GM23248 (cell line): ENCODE measurements around the gene FBXO9. TPM values are rescaled to one million over a fixed set of nuclear protein-coding genes. Genes with fewer than 3 reads are reported as not detected.
A peak's percentile ranks its signal among the peaks of the same experiment; 100 is the strongest.

Experiments used
- DNase-seq: peaks from one replicate; pipeline ENCODE4 v3.0.0-alpha.2; 2015
- H2AFZ ChIP-seq: fragments of 200-600 bp; sonication (generic); 2 replicates; pipeline ENCODE4 v1.6.1; 2016; ENCODE audit warnings: antibody characterized with exemption
- H3F3A ChIP-seq: fragments of 200-600 bp; sonication (generic); 2 replicates; pipeline ENCODE4 v1.6.1; 2016; ENCODE audit warnings: mild to moderate bottlenecking, antibody characterized with exemption, mixed run types; ENCODE audit not compliant: insufficient read depth
- H3K27ac ChIP-seq: fragments of 200-600 bp; sonication (generic); 2 replicates; pipeline ENCODE4 v1.5.1; 2016; ENCODE audit warnings: mild to moderate bottlenecking
- H3K27me3 ChIP-seq: fragments of 200-600 bp; sonication (generic); replicated peaks from 2 replicates; pipeline ENCODE4 v1.6.1; 2016; ENCODE audit warnings: mild to moderate bottlenecking; ENCODE audit not compliant: insufficient read depth
- H3K36me3 ChIP-seq: fragments of 200-600 bp; sonication (generic); 2 replicates; pipeline ENCODE4 v1.6.1; 2016; ENCODE audit warnings: low read depth, mild to moderate bottlenecking
- H3K4me1 ChIP-seq: fragments of 200-600 bp; sonication (generic); 2 replicates; pipeline ENCODE4 v1.6.1; 2016; ENCODE audit warnings: mild to moderate bottlenecking; ENCODE audit not compliant: insufficient read depth
- H3K4me2 ChIP-seq: fragments of 200-600 bp; sonication (generic); one replicate; pipeline ENCODE4 v1.6.1; 2016; ENCODE audit warnings: mild to moderate bottlenecking; ENCODE audit not compliant: unreplicated experiment
- H3K4me3 ChIP-seq: fragments of 200-600 bp; sonication (generic); 2 replicates; pipeline ENCODE4 v1.5.1; 2016; ENCODE audit warnings: mild to moderate bottlenecking
- H3K79me2 ChIP-seq: fragments of 200-600 bp; sonication (generic); 2 replicates; pipeline ENCODE4 v1.6.1; 2016; ENCODE audit warnings: mild to moderate bottlenecking; ENCODE audit not compliant: insufficient read depth
- H3K9ac ChIP-seq: fragments of 200-600 bp; sonication (generic); 2 replicates; pipeline ENCODE4 v1.6.1; 2016; ENCODE audit warnings: mild to moderate bottlenecking
- H3K9me2 ChIP-seq: fragments of 200-600 bp; sonication (generic); 2 replicates; pipeline ENCODE4 v1.6.1; 2016; ENCODE audit warnings: mixed run types, mild to moderate bottlenecking, moderate library complexity; ENCODE audit not compliant: insufficient read depth
- H3K9me3 ChIP-seq: fragments of 200-600 bp; sonication (generic); one replicate; pipeline ENCODE4 v1.6.1; 2017; ENCODE audit warnings: low read depth
- H4K20me1 ChIP-seq: fragments of 200-600 bp; sonication (generic); 2 replicates; pipeline ENCODE4 v1.6.0; 2016; ENCODE audit not compliant: insufficient read depth
- EZH2 ChIP-seq: fragments of 200-600 bp; sonication (generic); IDR thresholded peaks from 2 replicates; pipeline ENCODE4 v1.6.1; 2018; ENCODE audit warnings: antibody characterized with exemption, mild to moderate bottlenecking; ENCODE audit not compliant: insufficient read depth, poor library complexity, severe bottlenecking
- EZH2phosphoT487 ChIP-seq: fragments of 200-600 bp; sonication (generic); IDR thresholded peaks from 2 replicates; pipeline ENCODE4 v1.6.1; 2018; ENCODE audit warnings: antibody characterized with exemption, moderate library complexity, mild to moderate bottlenecking, low read depth; ENCODE audit not compliant: insufficient read depth
- WGBS, 2 experiments: methylation state at CpG; one replicate each; pipeline ENCODE4 v1.1.6; 2015 to 2017; ENCODE audit warnings: low lambda C conversion rate in 2 of 2, low coverage in 1 of 2; ENCODE audit errors: missing lambda C conversion rate in 2 of 2; 5-methylcytosine and 5-hydroxymethylcytosine counted together
- in situ Hi-C: fragments of 300-500 bp; cut with MboI; formaldehyde crosslinking; loops from 2 replicates; pipeline ENCODE4 v1.15.0; 2020
- polyA plus RNA-seq: library from polyadenylated mRNA; unstranded; fragments of >200 nt; fragmentation: Nextera tagmentation; extraction: Ambion mirVana; gene quantifications from 2 replicates; pipeline ENCODE4 v1.2.1, GENCODE V29; 2016
- total RNA-seq: library from RNA; depleted of rRNA; stranded (reverse); fragments of >200 nt; shearing (Covaris generic); gene quantifications from 2 replicates; pipeline ENCODE4 v1.2.3, GENCODE V29; 2014

FBXO9 gene
- total and polyA plus RNA-seq, 2 experiments from 2014 or later, result 56.5 to 59.6 TPM

DNA sequence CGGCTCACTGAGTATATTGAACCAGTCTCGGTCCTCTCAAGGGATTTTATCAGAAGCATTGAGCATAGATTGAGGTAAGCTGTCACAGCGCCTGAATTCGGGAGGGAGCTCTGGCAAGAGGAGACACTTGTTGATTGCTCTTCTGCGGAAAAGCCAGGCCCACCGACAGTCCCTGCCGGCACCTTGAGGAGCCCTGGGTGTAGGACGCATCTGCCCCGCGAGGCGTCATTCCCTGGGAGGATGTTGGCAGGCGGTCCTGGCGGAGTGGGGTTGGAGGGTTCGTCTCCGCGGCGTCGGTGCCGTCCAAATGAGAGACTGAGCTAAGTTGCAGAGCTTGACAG lies 843 bp downstream of the FBXO9 start:
- H3K9me2 ChIP-seq, result no peaks in the 10 kb centered on the region
- in situ Hi-C loops, result no loop called here
- H3K36me3 ChIP-seq, result no peaks in the 10 kb centered on the region
- WGBS, 2 experiments, result 0 to 1% methylated on average over 19 of the region's 19 CpGs
- H2AFZ ChIP-seq, result peak overlapping the region; percentile 99
- H3F3A ChIP-seq, result no peaks in the 10 kb centered on the region; the same call in 1 of the 2 replicates
- peaks cover 22% of the 10 kb centered on the region for H3K4me1 ChIP-seq
- peak overlapping the region; percentile 87 for H3K9ac ChIP-seq
- no peaks in the 10 kb centered on the region for H3K27me3 ChIP-seq
- peaks cover 55% of the 10 kb centered on the region for H3K79me2 ChIP-seq
- peak overlapping the region; percentile 92 for H3K4me2 ChIP-seq
- DNase-seq, result peak; percentile 80
- peak overlapping the region; percentile 65 for H3K27ac ChIP-seq
- TF ChIP-seq EZH2phosphoT487 (no peak), EZH2 (no peak)
- no peaks in the 10 kb centered on the region for H3K9me3 ChIP-seq
- H3K4me3 ChIP-seq, result peak overlapping the region; percentile 85
- no peaks in the 10 kb centered on the region for H4K20me1 ChIP-seq

DNA sequence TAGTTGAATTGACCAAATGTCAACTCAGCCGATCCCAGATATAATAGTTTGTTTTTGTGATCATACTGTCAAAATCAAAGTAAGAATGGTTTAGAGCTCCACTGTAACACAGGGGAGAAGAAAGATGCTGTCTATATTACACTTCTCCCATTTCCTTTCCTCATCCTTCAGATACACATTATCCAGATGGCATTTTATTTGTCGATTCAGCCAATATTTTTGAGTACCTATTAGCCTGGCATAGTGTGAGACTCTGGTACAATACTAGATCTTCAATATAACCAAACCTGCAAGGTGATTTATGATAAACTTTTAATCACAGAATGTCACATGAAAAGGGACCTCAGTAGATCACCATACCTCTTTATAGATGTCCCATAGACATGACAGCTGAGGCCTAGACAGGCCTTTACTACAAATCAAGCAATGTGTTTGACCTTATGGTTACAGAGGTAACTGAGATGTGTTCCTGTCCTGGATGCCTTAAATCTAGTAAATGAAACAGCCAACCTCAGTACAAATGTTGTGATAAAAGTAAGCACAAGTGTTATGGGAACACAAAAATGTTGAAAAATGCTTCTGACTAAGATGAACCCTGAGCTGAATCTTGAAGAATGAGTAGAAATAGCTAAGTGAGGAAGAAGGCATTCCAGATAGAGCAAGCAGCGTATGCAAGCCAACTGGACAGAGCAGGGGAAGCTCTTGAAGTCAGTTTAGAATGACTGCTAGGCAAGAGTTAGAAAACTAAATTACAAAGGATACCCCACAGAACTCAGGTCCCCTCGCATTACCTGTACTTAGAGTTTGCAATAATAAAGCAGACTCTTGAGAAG lies 1.9 kb downstream of the FBXO9 start:
- in situ Hi-C loops, result no loop called here
- H2AFZ ChIP-seq, result no peak overlapping the region
- TF ChIP-seq EZH2phosphoT487 (no peak), EZH2 (no peak)
- H3K4me3 ChIP-seq, result peak overlapping the region; percentile 85
- no peaks in the 10 kb centered on the region for H3K9me3 ChIP-seq
- peak overlapping the region; percentile 87 for H3K9ac ChIP-seq
- no peaks in the 10 kb centered on the region; the same call in 1 of the 2 replicates for H3F3A ChIP-seq
- no peaks in the 10 kb centered on the region for H4K20me1 ChIP-seq
- 91 to 95% methylated on average over 4 of the region's 4 CpGs for WGBS, 2 experiments
- H3K4me2 ChIP-seq, result peak overlapping the region; percentile 92
- H3K36me3 ChIP-seq, result no peaks in the 10 kb centered on the region
- H3K27me3 ChIP-seq, result no peaks in the 10 kb centered on the region
- H3K4me1 ChIP-seq, result peaks cover 22% of the 10 kb centered on the region
- no peak overlapping the region for H3K27ac ChIP-seq
- H3K9me2 ChIP-seq, result no peaks in the 10 kb centered on the region
- DNase-seq, result peak; percentile 31
- peaks cover 65% of the 10 kb centered on the region for H3K79me2 ChIP-seq

- peaks cover 73% of the 10 kb centered on the region for H3K79me2 ChIP-seq
- H2AFZ ChIP-seq, result no peak overlapping the region
- 100% methylated on average over 1 of the region's 1 CpG for WGBS, 2 experiments
- H3K4me2 ChIP-seq, result peak overlapping the region; percentile 92
- H3F3A ChIP-seq, result no peaks in the 10 kb centered on the region; the same call in 1 of the 2 replicates
- in situ Hi-C loops, result no loop called here
- H3K4me3 ChIP-seq, result no peak overlapping the region
- no peak overlapping the region for H3K9ac ChIP-seq
- TF ChIP-seq EZH2 (no peak), EZH2phosphoT487 (no peak)
- H3K9me2 ChIP-seq, result no peaks in the 10 kb centered on the region
- no peaks in the 10 kb centered on the region for H3K27me3 ChIP-seq
- H4K20me1 ChIP-seq, result no peaks in the 10 kb centered on the region
- H3K4me1 ChIP-seq, result peaks cover 18% of the 10 kb centered on the region
- H3K36me3 ChIP-seq, result 0 out of 2 replicates have a peak, but pooled peaks cover 2% of the 10 kb centered on the region
- H3K9me3 ChIP-seq, result no peaks in the 10 kb centered on the region
- no peak overlapping the region for H3K27ac ChIP-seq
- DNase-seq, result no peak
These were observed 2.7 kb downstream of the FBXO9 start for GRCh38 chr6:53067849-53068361.

- DNase-seq, result no peak
- 47 to 60% methylated on average over 1 of the region's 1 CpG for WGBS, 2 experiments
- Histone ChIP-seq H4K20me1 (no peaks in the 10 kb centered on the region), H3K27ac (no peak overlapping the region), H3K4me1 (peaks cover 18% of the 10 kb centered on the region), H3K4me2 (no peak overlapping the region), H3K9ac (no peak overlapping the region), H3K4me3 (no peak overlapping the region), H3K36me3 (peaks cover 17% of the 10 kb centered on the region), H3K9me2 (no peaks in the 10 kb centered on the region), H3K79me2 (peaks cover 73% of the 10 kb centered on the region), H2AFZ (no peak overlapping the region), H3K27me3 (no peaks in the 10 kb centered on the region), H3F3A (no peaks in the 10 kb centered on the region), H3K9me3 (no peaks in the 10 kb centered on the region)
- TF ChIP-seq EZH2 (no peak), EZH2phosphoT487 (no peak)
- in situ Hi-C loops, result no loop called here
These were observed 4.2 kb downstream of the FBXO9 start for GRCh38 chr6:53069427-53069826.
